GM23248 (cell line): ENCODE measurements around the gene PTPRK. TPM values are rescaled to one million over a fixed set of nuclear protein-coding genes. Genes with fewer than 3 reads are reported as not detected.

Experiments used
- DNase-seq: peaks from one replicate; pipeline ENCODE4 v3.0.0-alpha.2; 2015
- H2AFZ ChIP-seq: fragments of 200-600 bp; sonication (generic); 2 replicates; pipeline ENCODE4 v1.6.1; 2016; ENCODE audit warnings: antibody characterized with exemption
- H3F3A ChIP-seq: fragments of 200-600 bp; sonication (generic); 2 replicates; pipeline ENCODE4 v1.6.1; 2016; ENCODE audit warnings: mild to moderate bottlenecking, antibody characterized with exemption, mixed run types; ENCODE audit not compliant: insufficient read depth
- H3K27ac ChIP-seq: fragments of 200-600 bp; sonication (generic); 2 replicates; pipeline ENCODE4 v1.5.1; 2016; ENCODE audit warnings: mild to moderate bottlenecking
- H3K27me3 ChIP-seq: fragments of 200-600 bp; sonication (generic); replicated peaks from 2 replicates; pipeline ENCODE4 v1.6.1; 2016; ENCODE audit warnings: mild to moderate bottlenecking; ENCODE audit not compliant: insufficient read depth
- H3K36me3 ChIP-seq: fragments of 200-600 bp; sonication (generic); 2 replicates; pipeline ENCODE4 v1.6.1; 2016; ENCODE audit warnings: low read depth, mild to moderate bottlenecking
- H3K4me1 ChIP-seq: fragments of 200-600 bp; sonication (generic); 2 replicates; pipeline ENCODE4 v1.6.1; 2016; ENCODE audit warnings: mild to moderate bottlenecking; ENCODE audit not compliant: insufficient read depth
- H3K4me2 ChIP-seq: fragments of 200-600 bp; sonication (generic); one replicate; pipeline ENCODE4 v1.6.1; 2016; ENCODE audit warnings: mild to moderate bottlenecking; ENCODE audit not compliant: unreplicated experiment
- H3K4me3 ChIP-seq: fragments of 200-600 bp; sonication (generic); 2 replicates; pipeline ENCODE4 v1.5.1; 2016; ENCODE audit warnings: mild to moderate bottlenecking
- H3K79me2 ChIP-seq: fragments of 200-600 bp; sonication (generic); 2 replicates; pipeline ENCODE4 v1.6.1; 2016; ENCODE audit warnings: mild to moderate bottlenecking; ENCODE audit not compliant: insufficient read depth
- H3K9ac ChIP-seq: fragments of 200-600 bp; sonication (generic); 2 replicates; pipeline ENCODE4 v1.6.1; 2016; ENCODE audit warnings: mild to moderate bottlenecking
- H3K9me2 ChIP-seq: fragments of 200-600 bp; sonication (generic); 2 replicates; pipeline ENCODE4 v1.6.1; 2016; ENCODE audit warnings: mixed run types, mild to moderate bottlenecking, moderate library complexity; ENCODE audit not compliant: insufficient read depth
- H3K9me3 ChIP-seq: fragments of 200-600 bp; sonication (generic); one replicate; pipeline ENCODE4 v1.6.1; 2017; ENCODE audit warnings: low read depth
- H4K20me1 ChIP-seq: fragments of 200-600 bp; sonication (generic); 2 replicates; pipeline ENCODE4 v1.6.0; 2016; ENCODE audit not compliant: insufficient read depth
- EZH2 ChIP-seq: fragments of 200-600 bp; sonication (generic); IDR thresholded peaks from 2 replicates; pipeline ENCODE4 v1.6.1; 2018; ENCODE audit warnings: antibody characterized with exemption, mild to moderate bottlenecking; ENCODE audit not compliant: insufficient read depth, poor library complexity, severe bottlenecking
- EZH2phosphoT487 ChIP-seq: fragments of 200-600 bp; sonication (generic); IDR thresholded peaks from 2 replicates; pipeline ENCODE4 v1.6.1; 2018; ENCODE audit warnings: antibody characterized with exemption, moderate library complexity, mild to moderate bottlenecking, low read depth; ENCODE audit not compliant: insufficient read depth
- WGBS, 2 experiments: methylation state at CpG; one replicate each; pipeline ENCODE4 v1.1.6; 2015 to 2017; ENCODE audit warnings: low lambda C conversion rate in 2 of 2, low coverage in 1 of 2; ENCODE audit errors: missing lambda C conversion rate in 2 of 2; 5-methylcytosine and 5-hydroxymethylcytosine counted together
- in situ Hi-C: fragments of 300-500 bp; cut with MboI; formaldehyde crosslinking; loops from 2 replicates; pipeline ENCODE4 v1.15.0; 2020
- polyA plus RNA-seq: library from polyadenylated mRNA; unstranded; fragments of >200 nt; fragmentation: Nextera tagmentation; extraction: Ambion mirVana; gene quantifications from 2 replicates; pipeline ENCODE4 v1.2.1, GENCODE V29; 2016
- total RNA-seq: library from RNA; depleted of rRNA; stranded (reverse); fragments of >200 nt; shearing (Covaris generic); gene quantifications from 2 replicates; pipeline ENCODE4 v1.2.3, GENCODE V29; 2014

PTPRK gene
- total and polyA plus RNA-seq, 2 experiments from 2014 or later, result 22.3 to 34.5 TPM

GRCh38 chr6:128314190-128314589 is 206.2 kb downstream of the PTPRK start:
- no peak for DNase-seq
- Histone ChIP-seq H3K4me3 (no peak overlapping the region), H3K4me2 (no peak overlapping the region), H3K9me3 (no peaks in the 10 kb centered on the region), H3K36me3 (no peaks in the 10 kb centered on the region), H3K79me2 (peaks cover 4% of the 10 kb centered on the region; the same call in 1 of the 2 replicates), H3K9me2 (no peaks in the 10 kb centered on the region), H3K27me3 (no peaks in the 10 kb centered on the region), H4K20me1 (no peaks in the 10 kb centered on the region), H3K9ac (no peak overlapping the region), H3F3A (no peaks in the 10 kb centered on the region), H3K4me1 (no peaks in the 10 kb centered on the region), H2AFZ (no peak overlapping the region), H3K27ac (no peak overlapping the region)
- TF ChIP-seq EZH2 (no peak), EZH2phosphoT487 (no peak)
- in situ Hi-C loops, result no loop called here

- no peaks in the 10 kb centered on the region for H4K20me1 ChIP-seq
- H3K36me3 ChIP-seq, result no peaks in the 10 kb centered on the region
- H3K9me2 ChIP-seq, result no peaks in the 10 kb centered on the region
- peaks cover 4% of the 10 kb centered on the region; the same call in 1 of the 2 replicates for H3K79me2 ChIP-seq
- 95 to 98% methylated on average over 3 of the region's 3 CpGs for WGBS, 2 experiments
- H3K27ac ChIP-seq, result no peak overlapping the region
- H3K4me3 ChIP-seq, result no peak overlapping the region
- no peaks in the 10 kb centered on the region for H3K9me3 ChIP-seq
- no peak overlapping the region for H2AFZ ChIP-seq
- H3K4me1 ChIP-seq, result no peaks in the 10 kb centered on the region
- TF ChIP-seq EZH2 (no peak), EZH2phosphoT487 (no peak)
- no peaks in the 10 kb centered on the region for H3F3A ChIP-seq
- no peak for DNase-seq
- no peak overlapping the region for H3K9ac ChIP-seq
- in situ Hi-C loops, result no loop called here
- no peaks in the 10 kb centered on the region for H3K27me3 ChIP-seq
- H3K4me2 ChIP-seq, result no peak overlapping the region
Observed at GRCh38 chr6:128311944-128312570, 208.3 kb downstream of the PTPRK start.

GRCh38 chr6:128310451-128310850 is 209.9 kb downstream of the PTPRK start:
- DNase-seq, result no peak
- TF ChIP-seq EZH2phosphoT487 (no peak), EZH2 (no peak)
- no peak overlapping the region for H3K9ac ChIP-seq
- no peaks in the 10 kb centered on the region for H3K4me1 ChIP-seq
- H3K36me3 ChIP-seq, result no peaks in the 10 kb centered on the region
- no peak overlapping the region for H2AFZ ChIP-seq
- H3F3A ChIP-seq, result no peaks in the 10 kb centered on the region
- H3K4me2 ChIP-seq, result no peak overlapping the region
- no peaks in the 10 kb centered on the region for H3K27me3 ChIP-seq
- in situ Hi-C loops, result no loop called here
- WGBS, 2 experiments, result 71 to 82% methylated on average over 2 of the region's 2 CpGs
- no peak overlapping the region for H3K27ac ChIP-seq
- H3K79me2 ChIP-seq, result peaks cover 13% of the 10 kb centered on the region; the same call in 1 of the 2 replicates
- H3K9me3 ChIP-seq, result no peaks in the 10 kb centered on the region
- H4K20me1 ChIP-seq, result no peaks in the 10 kb centered on the region
- no peak overlapping the region for H3K4me3 ChIP-seq
- H3K9me2 ChIP-seq, result no peaks in the 10 kb centered on the region

GRCh38 chr6:128307671-128308070 is 212.7 kb downstream of the PTPRK start:
- no peak for DNase-seq
- no peak overlapping the region for H3K4me2 ChIP-seq
- H3F3A ChIP-seq, result no peaks in the 10 kb centered on the region
- H2AFZ ChIP-seq, result no peak overlapping the region
- TF ChIP-seq EZH2, result no peak
- no peak for TF ChIP-seq EZH2phosphoT487
- no peak overlapping the region for H3K9ac ChIP-seq
- H3K4me3 ChIP-seq, result no peak overlapping the region
- H3K27ac ChIP-seq, result no peak overlapping the region
- no peaks in the 10 kb centered on the region for H3K9me3 ChIP-seq
- no peaks in the 10 kb centered on the region for H3K27me3 ChIP-seq
- no peaks in the 10 kb centered on the region for H3K9me2 ChIP-seq
- in situ Hi-C loops, result no loop called here
- 0 out of 2 replicates have a peak, but pooled peaks cover 8% of the 10 kb centered on the region for H3K79me2 ChIP-seq
- no peaks in the 10 kb centered on the region for H3K4me1 ChIP-seq
- H4K20me1 ChIP-seq, result no peaks in the 10 kb centered on the region
- H3K36me3 ChIP-seq, result no peaks in the 10 kb centered on the region

GRCh38 chr6:128305976-128306375 is 214.4 kb downstream of the PTPRK start:
- 0 out of 2 replicates have a peak, but pooled peaks cover 8% of the 10 kb centered on the region for H3K79me2 ChIP-seq
- 94 to 98% methylated on average over 2 of the region's 2 CpGs for WGBS, 2 experiments
- DNase-seq, result no peak
- H3K4me2 ChIP-seq, result no peak overlapping the region
- no peaks in the 10 kb centered on the region for H4K20me1 ChIP-seq
- in situ Hi-C loops, result no loop called here
- TF ChIP-seq EZH2 (no peak), EZH2phosphoT487 (no peak)
- no peaks in the 10 kb centered on the region for H3K9me2 ChIP-seq
- H3F3A ChIP-seq, result no peaks in the 10 kb centered on the region
- no peak overlapping the region for H2AFZ ChIP-seq
- H3K9me3 ChIP-seq, result no peaks in the 10 kb centered on the region
- H3K9ac ChIP-seq, result no peak overlapping the region
- no peaks in the 10 kb centered on the region for H3K36me3 ChIP-seq
- H3K27me3 ChIP-seq, result no peaks in the 10 kb centered on the region
- H3K4me1 ChIP-seq, result no peaks in the 10 kb centered on the region
- no peak overlapping the region for H3K4me3 ChIP-seq
- no peak overlapping the region for H3K27ac ChIP-seq
